Stimulated activated CD8-positive, alpha-beta memory T cell treated with anti-CD3 and anti-CD28 coated beads, Interleukin-7, amount 100 ng/mL, for 24 hours (primary cell): ENCODE data around the gene ARHGEF5.
"Not testable (repeated sequence)": the region's sequence is repeated elsewhere in the genome, so short reads cannot be mapped to it uniquely, and the experiment has no call there.

Source experiments
- DNase-seq: peaks from one replicate; pipeline ENCODE4 v3.0.0-alpha.2; 2020; ENCODE audit warnings: low read depth

Gene ARHGEF5

DNA sequence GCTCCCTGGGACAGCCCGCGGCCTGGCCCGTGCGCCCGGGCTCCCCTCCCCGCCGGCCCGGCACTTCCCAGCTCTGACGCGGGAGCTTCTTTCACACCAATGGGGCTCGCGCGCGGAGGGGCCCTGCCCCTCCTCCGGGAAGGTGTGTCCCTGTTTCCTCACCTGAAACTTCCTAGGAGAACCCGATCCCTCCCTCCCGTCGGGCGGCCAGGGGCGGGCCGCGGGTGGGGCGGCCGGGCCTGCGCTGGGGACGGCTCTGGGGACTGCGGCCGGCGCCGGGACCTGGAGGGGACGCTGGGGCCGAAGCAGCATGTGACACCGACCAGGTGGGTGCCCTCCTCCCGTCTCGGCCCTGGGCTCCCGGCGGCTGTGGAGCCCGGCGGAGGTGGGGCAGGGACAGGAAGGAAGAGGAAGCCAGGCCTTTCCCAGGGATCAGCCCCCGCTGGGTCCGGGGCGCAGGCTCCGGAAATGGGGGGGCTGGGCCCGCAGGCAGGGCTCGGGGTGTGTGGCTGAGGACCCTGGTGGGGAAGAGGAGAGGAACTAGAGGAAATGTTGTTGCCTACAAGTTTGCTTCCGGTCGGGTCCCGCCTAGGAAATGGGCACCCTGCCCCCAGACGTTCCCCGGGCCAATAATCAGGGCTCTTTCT is at the start of gene ARHGEF5:
Gene ARHGEF5 (plus strand): TSS at position 227 of the 647 bp plus-strand sequence. CDS start 7,268 bp downstream, outside the sequence.
- DNase-seq: not testable (repeated sequence)

DNA sequence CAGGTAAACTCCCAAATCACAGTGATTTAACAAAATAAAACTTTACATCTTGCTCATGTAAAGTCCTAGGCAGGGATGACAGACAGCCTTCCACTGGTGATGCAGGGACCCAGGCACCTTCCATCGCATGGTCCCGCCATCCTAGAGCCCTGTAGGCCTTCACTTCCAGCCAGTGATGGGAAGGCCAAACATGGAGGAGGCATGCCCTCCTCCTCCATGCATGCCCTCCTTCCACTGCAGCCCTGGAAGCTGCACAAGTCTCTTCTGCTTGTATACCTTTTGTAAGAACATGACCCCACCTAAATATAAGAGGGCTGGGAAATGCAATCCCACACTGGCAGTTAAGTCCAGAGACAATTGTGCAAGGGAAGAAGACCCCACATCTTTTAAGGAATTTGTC is 45.5 kb upstream of the ARHGEF5 start:
- not testable (repeated sequence) for DNase-seq

DNA sequence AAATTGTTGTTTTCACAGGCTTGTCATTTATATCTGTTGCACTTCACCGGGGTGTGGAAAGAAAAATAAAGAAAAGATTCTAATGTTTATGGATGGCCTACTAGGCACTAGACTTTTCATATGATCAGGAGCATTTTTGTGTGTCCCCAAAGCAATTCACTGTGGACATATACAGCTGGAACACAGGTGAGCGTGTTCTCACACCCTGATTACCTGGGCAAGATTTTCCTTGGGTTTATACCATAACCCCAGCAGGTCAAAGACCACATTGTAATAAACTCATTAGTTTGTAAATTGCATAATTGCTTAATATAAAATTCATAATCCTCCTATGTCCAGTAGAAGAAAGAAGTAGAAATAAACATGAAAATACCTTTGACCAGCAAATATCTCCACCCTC is 44.0 kb upstream of the ARHGEF5 start:
- not testable (repeated sequence) for DNase-seq

DNA sequence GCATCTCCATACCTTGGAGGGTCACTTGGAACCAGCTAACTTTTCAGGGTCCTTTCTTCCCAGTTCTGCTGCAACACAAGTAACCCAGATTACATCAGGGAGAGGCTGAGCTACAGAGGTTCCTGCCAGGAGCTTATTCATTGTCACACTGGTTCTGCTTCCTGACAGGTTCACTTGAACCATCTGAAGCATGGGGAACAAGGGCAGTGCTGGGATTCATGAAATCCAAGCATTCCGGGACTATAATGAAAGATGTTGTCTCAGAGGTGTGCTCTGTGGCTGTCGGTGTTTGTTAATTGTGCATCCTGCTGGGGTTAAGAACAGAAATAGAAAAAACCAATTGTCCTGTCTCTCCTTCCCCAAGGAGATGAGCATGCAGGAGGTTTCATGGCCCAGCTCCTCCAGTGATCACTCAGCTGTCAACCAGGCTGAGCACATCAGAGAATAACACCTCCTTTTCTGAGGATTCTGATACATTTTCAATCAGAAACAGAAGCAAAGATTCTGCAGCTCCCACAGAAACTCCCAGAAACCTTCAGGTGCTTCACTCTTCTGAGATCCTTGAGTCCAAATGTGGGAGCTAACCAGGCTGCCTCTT is 43.2 kb upstream of the ARHGEF5 start, which contains the start of gene OR2A1:
Gene OR2A1 (plus strand): TSS at position 548 of the 598 bp plus-strand sequence. CDS start 5,706 bp downstream, outside the sequence.
- not testable (repeated sequence) for DNase-seq

DNA sequence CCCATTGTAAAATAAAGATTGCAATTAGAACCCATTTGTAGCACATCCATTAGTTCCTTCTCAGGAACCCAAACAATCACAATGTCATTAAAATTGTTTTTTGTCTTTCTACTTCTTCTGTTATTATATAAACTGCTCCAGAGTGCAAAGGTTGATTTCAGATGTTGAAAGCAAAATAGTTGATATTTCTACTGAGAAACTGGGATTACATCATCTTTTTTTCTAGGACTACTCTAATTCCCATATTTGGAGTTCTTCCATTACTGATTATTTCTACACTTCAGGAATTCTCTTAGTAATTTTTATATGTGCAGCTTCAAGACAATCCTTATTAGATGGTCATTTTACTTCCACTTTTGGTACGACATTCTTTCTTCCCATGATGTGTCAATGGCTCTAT is 37.7 kb upstream of the ARHGEF5 start:
- DNase-seq: not testable (repeated sequence)

DNA sequence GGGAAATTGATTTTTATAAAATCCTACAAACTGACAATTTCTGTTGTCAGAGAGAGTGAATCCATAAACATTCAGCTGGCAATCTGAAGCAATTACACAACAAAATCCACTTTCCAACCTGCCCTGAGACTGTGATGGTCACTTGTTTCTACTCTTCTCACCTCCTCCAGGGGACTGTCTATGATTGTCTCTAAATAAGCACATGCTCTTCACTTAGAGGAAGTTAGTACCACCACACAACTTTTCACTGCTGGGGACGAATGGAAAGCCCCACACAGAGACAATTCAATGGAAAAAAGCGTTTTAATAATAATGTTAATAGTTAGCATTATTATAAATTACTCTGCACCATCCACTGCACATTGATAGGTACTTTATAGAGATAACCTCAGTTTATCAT is 35.7 kb upstream of the ARHGEF5 start:
- DNase-seq: not testable (repeated sequence)

DNA sequence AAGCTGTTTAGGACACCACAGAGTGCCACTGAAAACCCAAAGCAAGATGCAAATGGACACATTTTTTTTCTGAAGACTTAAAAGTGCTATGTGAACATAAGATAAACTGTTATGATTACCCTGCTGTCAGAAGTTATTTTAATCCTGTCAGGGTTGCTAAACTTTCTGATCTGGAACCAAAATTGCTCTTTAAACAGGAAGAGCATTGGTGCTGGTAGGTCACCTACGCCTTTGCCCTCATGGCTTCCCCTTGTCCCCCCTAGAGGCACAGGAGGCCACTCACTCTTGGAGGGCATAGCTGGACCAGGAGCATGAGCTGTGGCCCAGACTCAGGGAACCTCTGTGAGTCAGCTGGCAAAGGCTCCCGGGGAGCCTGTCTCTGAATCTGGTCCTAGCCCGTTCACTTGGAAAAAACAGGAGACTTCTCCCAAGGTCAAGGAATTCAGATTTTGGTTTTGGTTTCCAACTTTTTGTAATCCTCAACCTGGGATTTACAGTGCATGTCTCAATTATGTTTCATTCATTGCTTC is 33.5 kb upstream of the ARHGEF5 start:
- DNase-seq: not testable (repeated sequence)

DNA sequence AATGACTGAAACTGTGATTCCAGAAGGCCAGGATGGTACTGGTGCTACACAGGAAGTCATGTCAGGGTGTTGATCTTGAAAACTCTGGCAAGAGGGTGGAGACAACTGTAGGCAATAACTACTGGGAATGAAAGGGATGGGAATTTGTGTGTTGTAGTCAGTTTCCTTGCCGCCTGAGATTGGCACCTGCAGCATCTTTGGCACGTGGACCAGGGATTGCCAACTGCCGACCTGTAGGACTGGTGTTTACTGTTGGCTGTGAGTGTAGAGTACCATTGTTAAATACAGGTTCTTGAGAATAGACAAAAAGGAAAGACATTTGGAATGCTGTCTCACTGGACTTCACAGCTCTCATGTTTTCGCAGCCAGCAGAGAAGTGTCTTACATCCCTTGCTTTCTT is 31.8 kb upstream of the ARHGEF5 start:
- DNase-seq: not testable (repeated sequence)

DNA sequence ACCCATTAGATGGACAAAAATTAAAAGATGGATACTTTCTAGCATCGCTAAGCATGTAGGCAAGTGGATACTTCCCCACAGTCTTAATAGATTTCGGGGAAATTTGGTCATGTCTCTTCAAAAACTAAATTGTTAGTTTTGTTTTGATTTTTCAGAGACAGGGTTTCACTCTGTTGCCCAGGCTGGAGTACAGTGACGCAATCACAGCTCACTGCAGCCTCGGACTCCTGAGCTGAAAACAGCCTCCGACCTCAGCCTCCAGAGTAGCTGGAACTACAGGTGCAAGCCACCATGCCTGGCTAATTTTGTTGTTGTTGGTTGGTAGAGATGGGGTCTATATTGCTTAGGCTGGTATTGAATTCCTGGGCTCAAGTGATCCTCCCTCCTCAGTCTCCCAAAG is 29.3 kb upstream of the ARHGEF5 start:
- not testable (repeated sequence) for DNase-seq

DNA sequence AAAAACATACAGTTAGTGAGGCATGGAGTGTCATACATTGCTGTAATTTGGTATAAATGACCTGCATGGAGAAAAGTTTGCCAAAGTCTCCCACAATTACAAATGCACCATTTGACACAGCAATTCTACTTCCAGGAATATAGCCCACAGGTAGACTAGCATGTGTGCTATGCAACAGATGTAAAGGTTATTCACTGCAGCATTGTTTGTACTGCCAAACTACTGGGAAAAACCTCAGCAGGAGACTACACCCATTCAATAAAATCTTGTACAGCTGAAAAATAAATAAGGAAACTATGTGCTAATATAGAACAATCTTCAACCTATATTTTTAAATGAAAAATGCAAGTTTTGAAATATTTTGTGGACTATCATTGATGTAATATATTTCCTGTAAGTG is 25.2 kb upstream of the ARHGEF5 start:
- not testable (repeated sequence) for DNase-seq

DNA sequence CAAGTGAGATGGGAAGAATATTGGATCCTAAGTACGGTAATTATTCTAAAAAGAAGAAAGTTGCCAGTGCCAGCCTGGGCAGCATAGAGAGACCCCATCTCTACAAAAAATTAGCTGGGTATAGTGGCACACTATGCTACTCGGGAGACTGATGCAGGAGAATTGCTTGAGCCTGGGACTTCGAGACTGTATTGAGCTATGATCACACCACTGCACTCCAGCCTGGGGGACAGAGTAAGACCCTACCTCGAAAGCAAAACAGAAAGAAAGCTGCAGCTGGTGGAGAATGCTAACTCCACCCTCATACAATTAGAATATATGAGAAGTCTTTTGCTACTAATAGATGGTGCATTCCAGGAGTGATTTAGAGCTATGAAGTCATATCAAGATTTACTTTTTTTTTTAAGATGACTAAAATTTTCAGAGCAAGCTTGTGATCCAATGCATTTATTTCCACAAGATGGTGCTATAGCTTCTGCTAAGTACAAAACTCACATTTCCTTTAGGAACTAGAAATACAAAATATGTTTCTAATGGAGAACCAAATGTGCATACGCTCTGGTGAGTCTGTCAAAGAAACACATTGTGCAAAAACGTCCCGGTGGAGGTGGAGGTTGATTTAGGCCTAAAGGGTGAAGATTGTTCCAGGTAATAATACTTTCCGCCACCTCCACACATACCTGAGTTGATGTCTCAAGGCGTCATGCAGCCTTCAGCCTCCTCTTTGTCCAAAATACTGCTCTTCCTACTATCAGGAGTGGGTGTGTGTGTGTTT is 23.8 kb upstream of the ARHGEF5 start:
- not testable (repeated sequence) for DNase-seq

DNA sequence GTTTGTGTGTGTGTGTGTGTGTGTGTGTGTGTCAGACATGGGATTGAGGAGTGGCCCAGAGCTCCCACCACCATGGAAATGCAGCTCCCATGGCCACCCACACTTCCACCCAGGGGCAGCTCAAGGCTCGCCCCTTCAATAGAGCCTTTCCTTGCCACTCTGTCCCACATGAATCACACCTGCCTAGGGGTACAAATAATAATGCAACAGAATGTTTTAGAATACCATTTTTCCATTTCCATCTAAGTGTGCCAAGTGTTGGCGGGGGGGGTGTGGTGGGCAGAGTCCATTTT is 23.3 kb upstream of the ARHGEF5 start:
- DNase-seq: not testable (repeated sequence)

DNA sequence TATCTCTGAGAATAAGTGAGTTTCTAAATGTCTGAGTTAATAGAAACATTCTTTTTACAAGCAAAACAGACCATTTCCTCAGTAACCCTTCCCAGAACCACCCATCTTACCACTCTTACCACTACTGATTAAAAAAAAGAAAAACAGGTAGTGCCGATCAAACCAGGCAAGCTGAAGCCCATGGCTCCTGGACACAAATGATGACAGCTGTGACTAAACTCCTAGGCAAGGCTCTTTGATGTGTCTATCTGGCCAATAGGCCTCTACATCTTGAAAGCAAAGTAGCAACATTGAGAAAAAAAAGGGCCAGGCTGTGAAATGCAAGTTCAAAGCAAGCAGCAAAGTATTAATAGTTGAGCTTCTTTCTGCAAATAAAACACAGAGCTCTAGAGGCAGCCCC is 6.6 kb upstream of the ARHGEF5 start:
- DNase-seq: not testable (repeated sequence)

DNA sequence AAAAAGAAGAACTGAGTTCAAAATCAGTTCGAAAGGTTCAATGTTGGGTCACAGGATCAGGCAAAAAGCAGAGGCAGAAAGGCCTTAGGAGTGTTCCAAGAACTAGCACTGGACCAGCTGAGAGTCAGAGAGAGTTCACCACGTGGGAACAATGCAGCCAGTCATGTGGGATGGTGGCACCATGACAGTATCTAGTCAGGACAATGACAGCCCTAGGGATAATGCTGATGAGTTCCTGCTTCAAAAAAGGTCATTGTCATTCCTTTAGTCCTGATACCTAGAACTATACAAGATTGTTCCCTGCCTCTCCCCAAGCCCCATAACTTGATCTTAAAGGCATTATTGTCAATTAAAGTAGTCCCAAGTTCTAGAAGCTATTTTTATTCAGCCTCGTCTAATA is 3.5 kb upstream of the ARHGEF5 start:
- not testable (repeated sequence) for DNase-seq

DNA sequence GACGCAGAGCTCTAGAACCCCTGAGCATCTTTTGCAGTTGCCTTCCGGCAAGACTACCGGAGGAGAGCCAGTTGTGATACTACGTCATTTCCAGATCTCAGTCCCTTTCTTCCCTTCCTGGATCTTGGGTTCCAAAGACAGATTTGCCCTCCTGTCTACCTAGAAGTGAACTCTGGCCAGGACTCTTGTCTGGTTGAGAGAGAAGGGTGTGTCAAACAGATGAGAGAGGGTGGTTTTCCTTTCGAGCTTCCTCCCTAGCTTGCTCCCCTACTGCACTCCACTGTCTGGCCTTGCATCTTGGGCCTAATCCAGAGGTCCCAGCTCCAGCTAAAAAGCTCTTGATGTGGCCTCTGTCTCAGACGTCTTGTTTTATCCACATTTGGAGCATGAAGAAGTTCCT is 983 bp downstream of the ARHGEF5 start:
- DNase-seq: not testable (repeated sequence)

DNA sequence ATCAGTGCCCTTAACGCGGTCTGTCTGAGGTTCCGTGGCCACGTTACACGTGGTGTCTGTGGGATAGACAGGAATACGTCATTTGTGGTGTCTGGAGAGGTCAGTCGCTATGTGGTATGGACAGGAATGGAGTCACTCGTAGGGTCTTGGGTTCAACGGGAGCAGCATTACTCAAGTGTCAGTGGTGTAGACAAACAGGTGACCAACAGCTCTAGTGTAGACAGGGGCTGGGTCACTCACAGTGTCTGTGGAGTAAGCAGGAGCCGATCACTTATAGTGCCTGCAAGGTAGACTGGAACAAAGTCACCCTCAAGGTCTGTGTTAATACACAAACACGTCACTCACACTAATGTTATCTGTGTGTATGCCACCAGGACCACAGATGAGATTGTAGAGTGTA is 1.7 kb downstream of the ARHGEF5 start:
- not testable (repeated sequence) for DNase-seq

DNA sequence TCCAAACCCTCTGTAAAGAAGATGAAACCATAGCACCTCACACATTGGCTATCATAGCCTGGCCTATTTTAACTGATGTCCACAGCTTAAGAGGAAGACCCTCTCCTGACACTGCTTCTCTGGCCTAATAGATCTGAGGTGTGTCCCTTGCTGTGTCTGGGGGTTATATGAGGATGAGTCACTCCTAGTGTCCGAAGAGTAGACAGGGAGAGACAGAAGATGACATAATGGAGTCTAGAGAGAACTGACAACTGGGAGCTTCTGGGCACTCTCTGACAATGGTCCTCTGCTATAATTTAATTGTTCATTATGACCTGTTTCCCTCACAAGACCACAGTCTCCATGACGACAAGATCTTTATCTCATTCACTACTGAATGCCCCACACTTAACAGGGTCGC is 6.9 kb downstream of the ARHGEF5 start:
- not testable (repeated sequence) for DNase-seq

DNA sequence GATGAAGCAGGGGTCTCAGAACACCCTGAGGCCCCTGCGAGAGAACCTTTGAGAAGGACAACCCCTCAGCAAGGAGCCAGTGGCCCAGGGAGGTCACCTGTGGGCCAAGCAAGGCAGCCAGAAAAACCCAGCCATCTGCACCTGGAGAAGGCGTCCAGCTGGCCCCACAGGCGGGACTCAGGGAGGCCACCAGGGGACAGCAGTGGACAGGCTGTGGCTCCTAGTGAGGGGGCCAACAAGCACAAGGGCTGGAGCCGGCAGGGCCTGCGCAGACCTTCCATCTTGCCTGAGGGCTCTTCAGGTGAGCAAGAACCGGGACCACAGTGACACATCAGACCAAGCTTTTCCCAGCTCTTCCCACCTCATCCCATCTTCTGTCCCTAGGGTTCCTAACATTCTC is 10.3 kb downstream of the ARHGEF5 start:
- DNase-seq: not testable (repeated sequence)

DNA sequence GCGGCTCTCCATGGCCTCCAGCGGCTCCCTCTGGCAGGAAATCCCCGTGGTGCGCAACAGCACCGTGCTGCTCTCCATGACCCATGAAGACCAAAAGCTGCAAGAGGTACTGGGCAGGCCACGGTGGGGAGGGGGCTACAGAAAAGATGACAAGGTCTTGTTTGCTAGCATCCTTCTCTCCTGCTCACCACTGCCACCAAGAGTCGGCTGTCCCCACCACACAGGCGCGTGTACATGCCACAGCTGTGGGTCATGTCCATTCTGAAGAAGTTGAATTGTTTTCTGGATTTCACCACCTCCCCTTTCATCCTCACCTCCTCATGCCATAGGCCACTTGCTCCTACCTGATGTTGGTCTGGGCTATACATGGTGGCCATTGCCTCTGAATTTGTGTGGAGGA is 12.0 kb downstream of the ARHGEF5 start:
- DNase-seq: not testable (repeated sequence)

DNA sequence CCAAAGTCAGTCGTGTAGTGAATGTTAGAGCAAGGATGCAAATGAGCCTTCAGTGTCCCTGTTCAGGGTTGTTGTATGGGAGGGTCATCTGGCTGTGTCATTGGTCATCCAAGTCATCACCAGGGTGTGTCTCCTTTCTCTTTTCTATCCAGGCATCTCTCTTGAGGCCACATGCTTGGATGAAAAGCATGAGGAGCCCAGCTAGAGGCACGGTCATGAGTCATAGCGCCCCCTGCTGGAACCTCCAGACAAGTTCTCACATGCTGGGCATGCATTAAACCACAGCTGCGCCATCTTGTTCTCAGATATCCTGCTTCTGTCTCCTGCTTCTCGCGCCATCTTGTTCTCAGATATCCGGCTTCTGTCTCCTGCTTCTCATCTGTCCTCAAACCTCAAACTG is 14.0 kb downstream of the ARHGEF5 start:
- DNase-seq: not testable (repeated sequence)

DNA sequence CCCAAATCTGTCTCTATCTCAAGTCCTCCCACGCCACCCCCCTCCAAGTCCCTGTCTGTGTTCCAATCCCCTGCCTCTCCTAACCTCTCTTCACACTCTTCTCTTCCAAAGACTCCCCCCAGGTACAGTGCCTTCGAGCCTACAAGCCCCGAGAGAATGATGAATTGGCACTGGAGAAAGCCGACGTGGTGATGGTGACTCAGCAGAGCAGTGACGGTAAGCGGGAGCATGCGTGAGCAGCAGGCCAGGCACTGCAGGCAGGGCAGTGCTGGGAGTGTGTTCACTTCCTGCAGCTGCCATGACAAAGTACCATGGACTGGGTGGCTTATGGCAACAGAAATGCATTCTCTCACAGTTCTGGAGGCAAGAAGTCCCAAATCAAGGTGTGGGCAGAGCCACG is 23.4 kb downstream of the ARHGEF5 start:
- no peak for DNase-seq

DNA sequence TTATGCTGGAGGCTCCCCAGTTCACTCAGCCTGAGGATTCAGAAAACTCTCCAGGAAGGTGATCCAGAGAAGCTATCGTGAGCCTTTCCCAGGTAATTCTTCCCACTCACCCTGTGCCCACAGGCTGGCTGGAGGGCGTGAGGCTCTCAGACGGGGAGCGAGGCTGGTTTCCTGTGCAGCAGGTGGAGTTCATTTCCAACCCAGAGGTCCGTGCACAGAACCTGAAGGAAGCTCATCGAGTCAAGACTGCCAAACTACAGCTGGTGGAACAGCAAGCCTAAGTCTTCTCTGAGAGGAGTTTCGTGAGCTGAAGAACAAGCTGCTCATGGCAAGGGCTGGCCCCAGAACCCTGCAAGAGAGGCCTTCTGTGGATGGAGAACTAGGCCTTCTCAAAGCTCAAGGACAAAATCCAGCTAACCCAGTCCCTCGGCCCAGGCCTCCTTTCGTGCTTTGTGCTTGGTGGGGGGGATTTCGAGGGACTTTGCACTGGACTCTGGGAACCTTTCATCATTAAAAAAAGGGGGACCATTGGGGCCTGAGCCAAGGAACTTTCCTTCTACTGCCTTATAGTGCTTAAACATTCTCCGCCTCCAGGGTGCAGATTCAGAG is 24.7 kb downstream of the ARHGEF5 start:
- no peak for DNase-seq
